GM10266 (cell line): Measurements from ENCODE around the gene TMEM45A.

Experiments
- DNase-seq: peaks from one replicate; pipeline ENCODE4 v3.0.0; 2012; ENCODE audit errors: extremely low spot score
- TF ChIP-seq, protein P1 (sequence below): IDR thresholded peaks from 2 replicates; pipeline ENCODE4 v1.5.1; 2012; ENCODE audit warnings: mild to moderate bottlenecking, low read depth; ENCODE audit not compliant: control insufficient read depth, insufficient read depth; ENCODE audit errors: missing control alignments

The TMEM45A gene

DNA sequence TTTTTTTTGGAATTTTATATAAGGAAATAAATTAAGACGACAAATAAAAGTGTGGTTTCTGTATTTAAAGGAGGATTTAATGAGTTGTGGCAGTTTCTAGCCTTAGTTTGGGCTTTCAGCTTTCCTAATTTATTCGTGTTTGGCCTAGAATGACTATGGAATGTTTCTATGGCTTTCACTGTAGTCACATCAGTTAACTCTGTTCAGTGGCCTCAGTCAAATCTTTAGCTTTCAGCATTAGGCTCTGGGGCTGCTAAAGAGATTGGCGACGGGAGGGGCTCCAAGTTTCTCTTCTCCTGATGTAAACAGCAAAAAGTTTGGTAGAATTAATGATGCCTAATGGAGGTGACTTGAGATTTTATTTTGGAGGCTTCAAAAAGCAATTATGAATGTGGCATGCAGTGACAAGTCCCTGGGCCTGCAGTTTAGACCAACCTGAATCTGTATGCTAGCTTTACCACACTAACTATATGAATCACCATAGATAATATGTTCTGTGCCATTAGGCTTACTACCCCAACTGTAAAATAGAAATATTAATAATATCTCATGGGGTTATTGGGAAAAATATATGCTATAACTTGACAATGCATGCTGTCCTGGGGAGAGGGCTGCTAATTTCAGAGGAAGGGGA lies 69.9 kb downstream of the TMEM45A start:
- DNase-seq: no peak
- TF ChIP-seq, protein P1, sequence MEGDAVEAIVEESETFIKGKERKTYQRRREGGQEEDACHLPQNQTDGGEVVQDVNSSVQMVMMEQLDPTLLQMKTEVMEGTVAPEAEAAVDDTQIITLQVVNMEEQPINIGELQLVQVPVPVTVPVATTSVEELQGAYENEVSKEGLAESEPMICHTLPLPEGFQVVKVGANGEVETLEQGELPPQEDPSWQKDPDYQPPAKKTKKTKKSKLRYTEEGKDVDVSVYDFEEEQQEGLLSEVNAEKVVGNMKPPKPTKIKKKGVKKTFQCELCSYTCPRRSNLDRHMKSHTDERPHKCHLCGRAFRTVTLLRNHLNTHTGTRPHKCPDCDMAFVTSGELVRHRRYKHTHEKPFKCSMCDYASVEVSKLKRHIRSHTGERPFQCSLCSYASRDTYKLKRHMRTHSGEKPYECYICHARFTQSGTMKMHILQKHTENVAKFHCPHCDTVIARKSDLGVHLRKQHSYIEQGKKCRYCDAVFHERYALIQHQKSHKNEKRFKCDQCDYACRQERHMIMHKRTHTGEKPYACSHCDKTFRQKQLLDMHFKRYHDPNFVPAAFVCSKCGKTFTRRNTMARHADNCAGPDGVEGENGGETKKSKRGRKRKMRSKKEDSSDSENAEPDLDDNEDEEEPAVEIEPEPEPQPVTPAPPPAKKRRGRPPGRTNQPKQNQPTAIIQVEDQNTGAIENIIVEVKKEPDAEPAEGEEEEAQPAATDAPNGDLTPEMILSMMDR: no peak

DNA sequence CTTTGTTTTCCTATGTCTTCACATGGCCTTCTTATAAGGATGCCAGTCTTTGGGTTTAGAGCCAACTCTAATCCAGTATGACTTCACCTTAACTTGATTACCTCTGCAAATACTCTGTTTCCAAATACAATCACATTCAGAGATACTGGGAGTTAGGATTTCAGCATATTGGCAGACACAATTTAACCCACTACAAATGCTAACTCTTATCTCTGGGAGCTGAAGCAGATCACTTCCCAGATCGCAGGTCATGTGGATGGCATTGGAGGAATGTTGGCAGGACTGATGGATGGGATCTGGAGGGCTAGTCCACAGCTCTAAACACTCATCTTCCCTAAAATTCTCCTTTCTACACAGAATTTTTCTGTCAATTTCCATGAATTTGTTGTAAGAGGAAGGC lies 70.8 kb downstream of the TMEM45A start:
- no peak for DNase-seq
- TF ChIP-seq, protein P1: no peak

DNA sequence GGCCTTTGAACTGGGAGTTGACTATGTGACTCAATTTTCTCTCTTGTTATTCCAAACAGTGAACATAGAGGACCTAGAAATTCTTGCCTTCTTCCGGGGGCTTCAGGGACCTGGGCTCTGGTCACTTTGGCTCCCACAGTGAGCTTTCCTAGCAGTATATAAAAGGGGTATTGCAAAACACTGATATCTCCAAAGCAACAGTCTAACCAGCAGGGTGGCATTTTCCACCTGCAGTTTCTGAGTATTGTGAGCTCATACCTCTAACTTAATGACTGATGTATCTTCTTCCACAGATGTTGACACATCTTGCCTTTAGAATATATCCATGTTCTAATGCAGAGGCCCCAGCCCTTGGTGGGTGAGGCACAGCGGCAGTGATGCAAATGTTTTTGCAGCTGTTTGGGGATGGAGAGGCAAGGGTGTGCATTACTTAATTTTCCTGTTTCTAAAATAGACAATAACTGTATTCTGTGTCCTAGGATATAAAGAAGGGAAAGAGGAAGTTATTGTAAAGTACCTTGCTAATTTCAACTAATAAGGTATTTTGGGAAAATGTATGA lies 71.3 kb downstream of the TMEM45A start:
- TF ChIP-seq, protein P1: no peak
- no peak for DNase-seq

- DNase-seq: no peak
- TF ChIP-seq, protein P1: no peak
These were observed 78.4 kb downstream of the TMEM45A start for GRCh38 chr3:100570811-100571210.

DNA sequence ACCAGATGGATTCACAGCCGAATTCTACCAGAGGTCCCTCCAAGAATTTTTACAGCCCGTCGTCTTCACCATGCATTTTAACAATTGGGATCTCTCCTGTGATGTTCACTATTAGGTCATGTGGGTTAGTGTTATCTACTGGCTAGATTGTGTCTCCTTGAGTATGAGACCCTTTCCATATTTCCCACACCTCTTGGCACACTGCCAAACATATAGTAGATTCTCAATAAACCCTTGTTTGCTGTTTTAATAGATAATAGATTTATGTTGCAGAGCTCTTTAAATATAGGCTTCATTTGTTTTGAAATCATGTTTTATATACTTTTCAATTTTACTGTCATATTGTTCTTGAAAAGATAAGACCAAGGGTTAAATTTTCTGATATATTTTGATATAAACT lies 82.1 kb downstream of the TMEM45A start:
- TF ChIP-seq, protein P1: no peak
- no peak for DNase-seq

- TF ChIP-seq, protein P1: no peak
- DNase-seq: no peak
These were observed 83.3 kb downstream of the TMEM45A start for GRCh38 chr3:100575704-100576103.

- TF ChIP-seq, protein P1: no peak
- DNase-seq: no peak
These were observed 85.1 kb downstream of the TMEM45A start for GRCh38 chr3:100577382-100578008.
